Hepatic stellate cell (primary cell): ENCODE measurements around the gene CHST1.

Experiments
- DNase-seq: peaks from one replicate; pipeline ENCODE4 v3.0.0; 2011; ENCODE audit warnings: low spot score

CHST1 gene

GRCh38 chr11:45665206-45665932 is at the start of gene CHST1:
Gene CHST1 (minus strand): TSS chr11:45665622. CDS start chr11:45650923, 14,699 bp downstream.
- no peak for DNase-seq

GRCh38 chr11:45713573-45713972 is 48.2 kb upstream of the CHST1 start:
- DNase-seq: no peak

- DNase-seq: no peak
Observed at GRCh38 chr11:45710561-45710960, 45.1 kb upstream of the CHST1 start.

- no peak for DNase-seq
Observed at GRCh38 chr11:45708887-45709663, 43.7 kb upstream of the CHST1 start.

GRCh38 chr11:45704635-45705034 is 39.2 kb upstream of the CHST1 start:
- DNase-seq: no peak

- no peak for DNase-seq
Observed at GRCh38 chr11:45704133-45704532, 38.7 kb upstream of the CHST1 start.

- no peak for DNase-seq
Observed at GRCh38 chr11:45702511-45702910, 37.1 kb upstream of the CHST1 start.

- no peak for DNase-seq
Observed at GRCh38 chr11:45698777-45699497, 33.5 kb upstream of the CHST1 start.

- no peak for DNase-seq
Observed at GRCh38 chr11:45692808-45693453, 27.5 kb upstream of the CHST1 start.

- DNase-seq: no peak
Observed at GRCh38 chr11:45688472-45689033, 23.1 kb upstream of the CHST1 start.

GRCh38 chr11:45687836-45688235 is 22.4 kb upstream of the CHST1 start:
- DNase-seq: no peak

GRCh38 chr11:45685964-45686537 is 20.6 kb upstream of the CHST1 start:
- DNase-seq: no peak

- DNase-seq: no peak
Observed at GRCh38 chr11:45684440-45684839, 19.0 kb upstream of the CHST1 start.

- DNase-seq: no peak
Observed at GRCh38 chr11:45683271-45684058, 18.0 kb upstream of the CHST1 start.

- DNase-seq: no peak
Observed at GRCh38 chr11:45679806-45680205, 14.4 kb upstream of the CHST1 start.

- no peak for DNase-seq
Observed at GRCh38 chr11:45678976-45679375, 13.6 kb upstream of the CHST1 start.

GRCh38 chr11:45677770-45678512 is 12.5 kb upstream of the CHST1 start:
- DNase-seq: no peak

- no peak for DNase-seq
Observed at GRCh38 chr11:45676522-45677095, 11.2 kb upstream of the CHST1 start.

GRCh38 chr11:45675646-45676045 is 10.2 kb upstream of the CHST1 start:
- DNase-seq: no peak
